Measurements from ENCODE around the gene GSTM2. TPM values are rescaled to one million over a fixed set of nuclear protein-coding genes. Genes with fewer than 3 reads are reported as not detected.
"Not testable (repeated sequence)": the region's sequence is repeated elsewhere in the genome, so short reads cannot be mapped to it uniquely, and the experiment has no call there.

The GSTM2 gene
- total and polyA plus RNA-seq, 2 of the 4 experiments (the other 2 are of a cell fraction): 10.2 to 85.5 TPM

DNA sequence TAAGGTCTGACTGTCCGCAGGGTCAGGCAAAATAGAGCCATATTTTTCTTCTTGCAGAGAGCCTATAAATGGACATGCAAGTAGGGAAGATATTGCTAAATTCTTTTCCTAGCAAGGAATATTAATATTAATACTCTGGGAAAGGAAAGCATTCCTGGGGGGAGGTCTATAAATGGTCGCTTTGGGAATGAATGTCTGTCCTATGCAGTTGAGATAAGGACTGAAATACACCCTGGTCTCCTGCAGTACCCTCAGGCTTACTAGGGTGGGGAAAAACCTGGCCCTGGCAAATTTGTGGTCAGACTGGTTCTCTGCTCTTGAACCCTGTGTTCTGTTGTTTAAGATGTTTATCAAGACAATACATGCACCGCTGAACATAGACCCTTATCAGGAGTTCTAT, 35.1 kb downstream of the GSTM2 start:
- ATAC-seq (ENCODE audit: low read depth); H3K9ac ChIP-seq (ENCODE audit: low read depth, low read length); in situ Hi-C loops (cut with MboI; ENCODE audit: low sequenced_read_pairs); H4K91ac ChIP-seq (ENCODE audit: insufficient read depth, low read depth, low read length); CTCF ChIA-PET; H4K8ac ChIP-seq (ENCODE audit: low read depth in 2 of 2, low read length in 2 of 2); H2BK15ac ChIP-seq (ENCODE audit: low read depth, low read length); H2AK5ac ChIP-seq (ENCODE audit: low read depth, low read length); DNase-seq; H3K23ac ChIP-seq (ENCODE audit: low read depth, low read length); H3K9me1 ChIP-seq (ENCODE audit: insufficient read depth, low read length); H3K79me1 ChIP-seq (ENCODE audit: low read depth in 1 of 2, low read length in 2 of 2); H3K9me3 ChIP-seq (ENCODE audit: control insufficient read depth, insufficient read depth, low read length); H3K36me3 ChIP-seq (ENCODE audit: control insufficient read depth, insufficient read depth, low read length); H2AFZ ChIP-seq (replicated peaks; ENCODE audit: low read length, poor library complexity); H2AK9ac ChIP-seq (replicated peaks; ENCODE audit: low read depth, low read length, poor library complexity); H3K18ac ChIP-seq (ENCODE audit: low read depth, low read length); H3K4me2 ChIP-seq (ENCODE audit: low read depth, low read length); intact Hi-C loops (cut with micrococcal nuclease); H3K56ac ChIP-seq (ENCODE audit: extremely low read depth, insufficient read depth, low read length); H3K4ac ChIP-seq (ENCODE audit: low read depth, low read length); H3K4me1 ChIP-seq (ENCODE audit: control insufficient read depth, insufficient read depth, low read length); H3K4me3 ChIP-seq (ENCODE audit: insufficient read depth, low read depth, low read length); H3K14ac ChIP-seq (replicated peaks; ENCODE audit: low read depth, low read length); H3K27me3 ChIP-seq (ENCODE audit: control insufficient read depth, insufficient read depth, low read length); BruUV-seq (replicated peaks); H2BK120ac ChIP-seq (ENCODE audit: low read depth, low read length); H4K5ac ChIP-seq (ENCODE audit: low read depth, low read length); H4K20me1 ChIP-seq (ENCODE audit: insufficient read depth, low read length); H3K27ac ChIP-seq (ENCODE audit: insufficient read depth, low read length); H2BK20ac ChIP-seq (ENCODE audit: low read depth, low read length); H2BK5ac ChIP-seq (ENCODE audit: low read depth, low read length, poor library complexity, severe bottlenecking); POLR2A ChIA-PET (ENCODE audit: unreplicated experiment); dilution Hi-C loops (cut with HindIII; ENCODE audit: low sequenced_read_pairs, unreplicated experiment): not testable (repeated sequence)
- 80% methylated on average over 1 of the region's 3 CpGs; no CpG with 5 or more reads in 1 of the 2 experiments for WGBS, 2 experiments (ENCODE audit: extremely low coverage in 2 of 2, insufficient read length in 1 of 2)
